ENCODE measurements around the gene RILP. TPM values are rescaled to one million over a fixed set of nuclear protein-coding genes. Genes with fewer than 3 reads are reported as not detected.

The RILP gene
- total and polyA plus RNA-seq, 4 experiments from 2014 or later = 2.0 to 4.9 (median 3.2) TPM

GRCh38 chr17:1629504-1630310, 20.0 kb downstream of the RILP start:
- peak; percentile 56 to 73 (median 62) for DNase-seq
- peak overlapping the region; percentile 44 for H3K27ac ChIP-seq (ENCODE audit: low read depth, low read length)
- H3K4me3 ChIP-seq (ENCODE audit: low read length in 2 of 2) = peak overlapping the region; percentile 57 to 73
- Mint-ChIP-seq H3K4me3 (peak overlapping the region; percentile 79 to 92 (median 80)), H3K27me3 (peaks cover 1% of the 10 kb centered on the region in 2 donors), H3K4me1 (peaks cover 3 to 27% (median 12%) of the 10 kb centered on the region in 4 donors), H3K36me3 (peaks cover 0 to 6% of the 10 kb centered on the region in 2 donors), H3K27ac (peak overlapping the region; percentile 36 to 93 (median 69)), H3K9me3 (no peaks in the 10 kb centered on the region)
- ChIA-PET POLR2A (ENCODE audit: partially characterized antibody) (interaction anchor here (0.6 to 3.3 kb wide), 11 partner anchors 9 to 268 kb away, joined by 3 to 22 read pairs (median 4); partner anchors contain the start of genes INPP5K, RILP, SCARF1 and YWHAE), CTCF (ENCODE audit: partially characterized antibody) (interaction anchor here (0.6 to 4.1 kb wide), 21 partner anchors 8 to 395 kb away, joined by 3 to 21 read pairs (median 4); partner anchors contain the start of genes INPP5K, PITPNA, RILP and RTN4RL1)
- H3K9me3 ChIP-seq (ENCODE audit: control insufficient read depth in 1 of 2, low read length in 2 of 2) = no peaks in the 10 kb centered on the region
- peaks cover 8% of the 10 kb centered on the region for H3K27me3 ChIP-seq (ENCODE audit: insufficient read depth, low read length)
- intact Hi-C loops (cut with micrococcal nuclease) = loop anchor here (2.0 to 5.0 kb wide), 2 partner anchors 113 to 172 kb away; partner anchors contain the start of genes CRK and INPP5K
- H3K4me1 ChIP-seq (ENCODE audit: insufficient read depth, low read length) = peaks cover 22% of the 10 kb centered on the region
- no peaks in the 10 kb centered on the region for H3K36me3 ChIP-seq (ENCODE audit: insufficient read depth, low read length)

- Mint-ChIP-seq H3K4me1 (peaks cover 3 to 27% (median 12%) of the 10 kb centered on the region in 4 donors), H3K36me3 (peaks cover 0 to 6% of the 10 kb centered on the region in 2 donors), H3K27me3 (peaks cover 1% of the 10 kb centered on the region in 2 donors), H3K4me3 (peak overlapping the region; percentile 87 to 99 (median 92)), H3K27ac (peak overlapping the region; percentile 75 to 96 (median 86)), H3K9me3 (no peaks in the 10 kb centered on the region)
- no peaks in the 10 kb centered on the region for H3K9me3 ChIP-seq (ENCODE audit: control insufficient read depth in 1 of 2, low read length in 2 of 2)
- ChIA-PET CTCF (ENCODE audit: partially characterized antibody) (interaction anchor here (0.8 to 4.1 kb wide), 9 partner anchors 9 to 277 kb away, joined by 3 to 21 read pairs (median 4); partner anchors contain the start of gene INPP5K), POLR2A (ENCODE audit: partially characterized antibody) (interaction anchor here (0.9 to 3.3 kb wide), 16 partner anchors 10 to 335 kb away, joined by 3 to 22 read pairs (median 4); partner anchors contain the start of genes CRK, INPP5K, PITPNA and RILP)
- peak overlapping the region; percentile 57 to 73 for H3K4me3 ChIP-seq (ENCODE audit: low read length in 2 of 2)
- peak; percentile 83 to 90 (median 85) for DNase-seq
- peak overlapping the region; percentile 44 for H3K27ac ChIP-seq (ENCODE audit: low read depth, low read length)
- no peaks in the 10 kb centered on the region for H3K36me3 ChIP-seq (ENCODE audit: insufficient read depth, low read length)
- intact Hi-C loops (cut with micrococcal nuclease) = loop anchor here (1.0 to 5.0 kb wide), 6 partner anchors 20 to 264 kb away; partner anchors contain the start of genes CRK, INPP5K, PITPNA and RILP
- H3K4me1 ChIP-seq (ENCODE audit: insufficient read depth, low read length) = peaks cover 22% of the 10 kb centered on the region
- peaks cover 8% of the 10 kb centered on the region for H3K27me3 ChIP-seq (ENCODE audit: insufficient read depth, low read length)
These were observed 20.7 kb downstream of the RILP start for GRCh38 chr17:1628856-1629503.

GRCh38 chr17:1627982-1628855, 21.4 kb downstream of the RILP start, which contains the start of gene SLC43A2:
Gene SLC43A2 (minus strand): TSS chr17:1628834. CDS start chr17:1627874, 960 bp downstream.
- Histone ChIP-seq H3K4me3 (ENCODE audit: low read length in 2 of 2) (peak within 1 kb of the TSS; percentile 57 to 73), H3K27ac (ENCODE audit: low read depth, low read length) (peak within 1 kb of the TSS; percentile 44), H3K9me3 (ENCODE audit: control insufficient read depth in 1 of 2, low read length in 2 of 2) (no peaks in the 10 kb centered on the region), H3K27me3 (ENCODE audit: insufficient read depth, low read length) (peaks cover 8% of the 10 kb centered on the region), H3K4me1 (ENCODE audit: insufficient read depth, low read length) (peaks cover 22% of the 10 kb centered on the region), H3K36me3 (ENCODE audit: insufficient read depth, low read length) (no peaks in the 10 kb centered on the region)
- H3K36me3 Mint-ChIP-seq = peaks cover 0 to 6% of the 10 kb centered on the region in 2 donors
- ChIA-PET POLR2A (ENCODE audit: partially characterized antibody) (interaction anchor here (0.8 to 3.3 kb wide), 13 partner anchors 10 to 334 kb away, joined by 3 to 22 read pairs (median 4); partner anchors contain the start of genes CRK, INPP5K, PITPNA and RILP), CTCF (ENCODE audit: partially characterized antibody) (interaction anchor here (1.3 to 4.1 kb wide), 2 partner anchors 10 to 263 kb away, joined by 4 to 21 read pairs; no protein-coding TSS in a partner anchor)
- H3K27ac Mint-ChIP-seq = peak within 1 kb of the TSS; percentile 75 to 96 (median 86)
- H3K4me3 Mint-ChIP-seq = peak within 1 kb of the TSS; percentile 87 to 99 (median 92)
- H3K27me3 Mint-ChIP-seq = peaks cover 1% of the 10 kb centered on the region in 2 donors
- H3K9me3 Mint-ChIP-seq = no peaks in the 10 kb centered on the region
- peaks cover 3 to 27% (median 12%) of the 10 kb centered on the region in 4 donors for H3K4me1 Mint-ChIP-seq
- peak; percentile 61 to 80 (median 71) for DNase-seq
- intact Hi-C loops (cut with micrococcal nuclease) = loop anchor here (1.0 to 5.0 kb wide), 6 partner anchors 21 to 263 kb away; partner anchors contain the start of genes CRK, INPP5K, PITPNA and RILP

- no peak overlapping the region for H3K27ac ChIP-seq (ENCODE audit: low read depth, low read length)
- peaks cover 22% of the 10 kb centered on the region for H3K4me1 ChIP-seq (ENCODE audit: insufficient read depth, low read length)
- CTCF ChIA-PET (ENCODE audit: partially characterized antibody) = interaction anchor here (4.1 kb wide), 1 partner anchor 262 kb away, joined by 21 read pairs; no protein-coding TSS in a partner anchor
- Mint-ChIP-seq H3K27me3 (peaks cover 1% of the 10 kb centered on the region in 2 donors), H3K9me3 (no peaks in the 10 kb centered on the region), H3K36me3 (peaks cover 0 to 6% of the 10 kb centered on the region in 2 donors), H3K4me1 (peaks cover 3 to 27% (median 12%) of the 10 kb centered on the region in 4 donors), H3K4me3 (peak overlapping the region; percentile 78 to 86 (median 80)), H3K27ac (peak overlapping the region in 4 of 7 donors; percentile 18 to 68 (median 42))
- intact Hi-C loops (cut with micrococcal nuclease) = loop anchor here (5.0 kb wide), 1 partner anchor 170 kb away; the partner anchor contains the start of gene CRK
- no peaks in the 10 kb centered on the region for H3K9me3 ChIP-seq (ENCODE audit: control insufficient read depth in 1 of 2, low read length in 2 of 2)
- H3K4me3 ChIP-seq (ENCODE audit: low read length in 2 of 2) = peak overlapping the region in 1 of 2 donors; percentile 73
- no peaks in the 10 kb centered on the region for H3K36me3 ChIP-seq (ENCODE audit: insufficient read depth, low read length)
- no peak for DNase-seq
- POLR2A ChIA-PET (ENCODE audit: partially characterized antibody) = interaction anchor here (0.8 to 3.3 kb wide), 11 partner anchors 11 to 333 kb away, joined by 3 to 22 read pairs (median 4); partner anchors contain the start of genes INPP5K, PITPNA, RILP and WDR81
- peaks cover 8% of the 10 kb centered on the region for H3K27me3 ChIP-seq (ENCODE audit: insufficient read depth, low read length)
These were observed 22.3 kb downstream of the RILP start for GRCh38 chr17:1627182-1627981.

- POLR2A ChIA-PET (ENCODE audit: partially characterized antibody) = interaction anchor here (0.6 kb wide), 1 partner anchor 395 kb away, joined by 3 read pairs; no protein-coding TSS in a partner anchor
- H3K4me3 Mint-ChIP-seq = peak overlapping the region in 6 of 8 donors; percentile 4 to 86 (median 80)
- H3K27me3 Mint-ChIP-seq = peaks cover 1% of the 10 kb centered on the region in 2 donors
- H3K4me1 Mint-ChIP-seq = peaks cover 3 to 27% (median 12%) of the 10 kb centered on the region in 4 donors
- Histone ChIP-seq H3K9me3 (ENCODE audit: control insufficient read depth in 1 of 2, low read length in 2 of 2) (no peaks in the 10 kb centered on the region), H3K27me3 (ENCODE audit: insufficient read depth, low read length) (peaks cover 8% of the 10 kb centered on the region), H3K4me3 (ENCODE audit: low read length in 2 of 2) (no peak overlapping the region), H3K4me1 (ENCODE audit: insufficient read depth, low read length) (peaks cover 22% of the 10 kb centered on the region), H3K36me3 (ENCODE audit: insufficient read depth, low read length) (no peaks in the 10 kb centered on the region), H3K27ac (ENCODE audit: low read depth, low read length) (no peak overlapping the region)
- CTCF ChIA-PET (ENCODE audit: partially characterized antibody) = interaction anchor here (1.6 kb wide), 1 partner anchor 52 kb away, joined by 4 read pairs; no protein-coding TSS in a partner anchor
- intact Hi-C loops (cut with micrococcal nuclease) = loop anchor here (5.0 kb wide), 1 partner anchor 169 kb away; the partner anchor contains the start of gene CRK
- peaks cover 0 to 6% of the 10 kb centered on the region in 2 donors for H3K36me3 Mint-ChIP-seq
- DNase-seq = no peak
- H3K27ac Mint-ChIP-seq = peak overlapping the region in 3 of 7 donors; percentile 64 to 73 (median 68)
- H3K9me3 Mint-ChIP-seq = no peaks in the 10 kb centered on the region
These were observed 23.3 kb downstream of the RILP start for GRCh38 chr17:1626333-1626732.

Data from CD4-positive, alpha-beta memory T cell (primary cell).